ENCODE measurements around the gene ALK. TPM values are rescaled to one million over a fixed set of nuclear protein-coding genes. Genes with fewer than 3 reads are reported as not detected.
A peak's percentile ranks its signal among the peaks of the same experiment; 100 is the strongest.

ALK gene
- total RNA-seq, 1 donor from 2014 or later: under 0.01 TPM

DNA sequence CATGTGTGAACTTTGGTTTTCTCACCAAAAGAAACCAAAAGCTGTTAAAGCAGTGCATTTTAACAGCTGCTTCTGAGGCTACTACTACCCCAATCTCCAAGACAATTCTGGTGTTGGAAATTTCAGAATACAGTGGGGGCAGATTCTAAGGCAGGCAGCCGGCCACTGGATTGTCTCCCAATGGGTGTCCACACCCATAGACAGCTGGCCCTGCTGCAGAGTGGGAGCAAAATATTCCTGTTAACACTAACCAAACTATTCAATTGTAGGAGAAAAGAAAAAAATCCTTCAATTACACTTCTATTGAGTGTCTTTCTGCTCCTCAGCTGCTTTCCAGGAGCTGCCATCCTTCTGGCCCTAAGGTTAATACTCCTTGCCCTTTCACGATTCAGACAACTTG lies 223.7 kb downstream of the ALK start:
- no peak overlapping the region for H3K4me3 ChIP-seq (ENCODE audit: low read depth, low read length)
- TF ChIP-seq, protein P1, sequence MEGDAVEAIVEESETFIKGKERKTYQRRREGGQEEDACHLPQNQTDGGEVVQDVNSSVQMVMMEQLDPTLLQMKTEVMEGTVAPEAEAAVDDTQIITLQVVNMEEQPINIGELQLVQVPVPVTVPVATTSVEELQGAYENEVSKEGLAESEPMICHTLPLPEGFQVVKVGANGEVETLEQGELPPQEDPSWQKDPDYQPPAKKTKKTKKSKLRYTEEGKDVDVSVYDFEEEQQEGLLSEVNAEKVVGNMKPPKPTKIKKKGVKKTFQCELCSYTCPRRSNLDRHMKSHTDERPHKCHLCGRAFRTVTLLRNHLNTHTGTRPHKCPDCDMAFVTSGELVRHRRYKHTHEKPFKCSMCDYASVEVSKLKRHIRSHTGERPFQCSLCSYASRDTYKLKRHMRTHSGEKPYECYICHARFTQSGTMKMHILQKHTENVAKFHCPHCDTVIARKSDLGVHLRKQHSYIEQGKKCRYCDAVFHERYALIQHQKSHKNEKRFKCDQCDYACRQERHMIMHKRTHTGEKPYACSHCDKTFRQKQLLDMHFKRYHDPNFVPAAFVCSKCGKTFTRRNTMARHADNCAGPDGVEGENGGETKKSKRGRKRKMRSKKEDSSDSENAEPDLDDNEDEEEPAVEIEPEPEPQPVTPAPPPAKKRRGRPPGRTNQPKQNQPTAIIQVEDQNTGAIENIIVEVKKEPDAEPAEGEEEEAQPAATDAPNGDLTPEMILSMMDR (conservative IDR thresholded peaks at IDR 0.05; ENCODE audit: low read depth, low read length): no peak
- no peak for DNase-seq (ENCODE audit: low read depth)

DNA sequence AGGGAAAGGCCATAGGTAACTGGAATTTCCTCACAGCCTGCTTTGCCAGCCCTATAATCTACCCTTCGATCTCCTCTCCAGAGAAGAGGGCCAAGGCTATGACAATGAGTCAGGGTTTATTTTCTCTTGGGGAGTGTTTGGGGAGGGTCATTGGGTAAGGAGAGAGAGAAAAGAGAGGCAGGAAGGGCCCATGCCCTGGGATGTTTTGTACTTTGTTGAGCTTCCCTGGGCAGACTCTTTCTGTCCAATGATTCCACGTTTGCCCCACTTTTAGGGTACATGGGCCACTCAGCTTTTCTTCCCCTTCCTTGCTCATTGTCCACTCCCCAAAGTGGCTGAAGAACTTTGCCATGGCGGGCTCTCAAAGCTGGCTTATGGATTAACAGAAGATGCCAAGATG lies 224.2 kb downstream of the ALK start:
- no peak overlapping the region for H3K4me3 ChIP-seq (ENCODE audit: low read depth, low read length)
- TF ChIP-seq, protein P1 (conservative IDR thresholded peaks at IDR 0.05; ENCODE audit: low read depth, low read length): no peak
- DNase-seq (ENCODE audit: low read depth): no peak

DNA sequence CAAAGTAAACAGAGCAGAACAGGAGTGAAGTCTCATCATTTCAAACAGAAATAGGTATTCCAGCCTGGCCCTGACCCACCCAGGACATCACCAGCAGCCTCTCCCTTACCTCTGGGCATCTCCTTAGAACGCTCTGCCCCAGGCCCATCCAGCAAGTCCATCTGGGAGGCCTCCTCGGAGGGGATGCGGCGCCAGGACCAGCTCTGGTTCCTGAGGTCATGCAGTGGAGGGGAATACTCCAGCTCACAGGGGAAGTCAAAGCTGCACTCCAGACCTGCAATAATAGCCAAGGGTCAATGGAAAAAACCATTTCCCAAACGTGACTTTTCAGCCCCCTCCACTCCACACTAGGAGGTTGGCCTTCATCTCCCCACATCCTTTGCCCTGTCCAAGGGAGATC lies 226.6 kb downstream of the ALK start:
- DNase-seq (ENCODE audit: low read depth): no peak
- H3K4me3 ChIP-seq (ENCODE audit: low read depth, low read length): no peak overlapping the region
- TF ChIP-seq, protein P1 (conservative IDR thresholded peaks at IDR 0.05; ENCODE audit: low read depth, low read length): no peak

DNA sequence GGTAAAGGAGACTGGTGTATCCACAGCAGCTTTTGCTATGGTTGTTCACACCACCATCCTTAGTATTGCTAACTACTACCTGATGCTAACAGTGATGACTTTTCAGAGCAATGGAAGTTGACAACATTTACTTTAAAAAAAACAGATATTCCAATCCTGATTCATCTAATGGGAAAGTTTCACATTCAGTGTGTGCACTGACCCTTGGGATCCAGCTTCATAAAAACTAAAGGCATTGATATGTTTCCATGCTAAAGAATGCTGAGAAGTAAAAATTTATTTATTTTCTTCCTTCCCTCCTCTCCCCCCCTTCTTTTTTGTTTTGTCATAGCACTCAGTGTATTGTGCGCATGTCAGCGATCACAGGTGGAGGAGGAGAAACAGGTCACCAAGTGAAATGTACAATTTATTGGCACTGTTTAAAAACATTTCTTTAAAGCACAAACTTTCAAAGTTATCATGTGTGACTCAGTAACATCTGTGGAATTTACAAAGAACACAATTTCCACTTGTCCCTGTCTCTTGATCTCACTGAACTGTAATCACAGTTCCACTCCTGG lies 229.9 kb downstream of the ALK start:
- TF ChIP-seq, protein P1 (conservative IDR thresholded peaks at IDR 0.05; ENCODE audit: low read depth, low read length): no peak
- no peak overlapping the region for H3K4me3 ChIP-seq (ENCODE audit: low read depth, low read length)
- peak; percentile 53 for DNase-seq (ENCODE audit: low read depth)

DNA sequence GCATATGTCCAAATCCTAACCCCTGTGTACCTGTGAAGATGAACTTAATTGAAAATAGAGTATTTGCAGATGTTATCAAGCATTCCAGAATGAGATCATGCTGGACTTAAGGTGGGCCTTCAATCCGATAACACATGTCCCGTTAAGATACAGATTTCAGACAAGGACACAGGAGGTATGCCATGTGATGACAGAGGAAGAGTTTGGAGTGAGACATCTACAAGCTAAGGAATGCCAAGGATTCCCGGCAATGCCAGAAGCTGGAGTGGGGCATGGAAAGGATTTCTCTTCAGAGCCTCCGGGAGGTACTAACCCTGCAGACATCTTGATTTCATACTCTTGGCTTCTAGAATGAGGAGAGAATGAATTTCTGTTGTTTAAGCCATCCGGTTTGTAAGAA lies 231.7 kb downstream of the ALK start:
- H3K4me3 ChIP-seq (ENCODE audit: low read depth, low read length): no peak overlapping the region
- TF ChIP-seq, protein P1 (conservative IDR thresholded peaks at IDR 0.05; ENCODE audit: low read depth, low read length): no peak
- DNase-seq (ENCODE audit: low read depth): no peak

DNA sequence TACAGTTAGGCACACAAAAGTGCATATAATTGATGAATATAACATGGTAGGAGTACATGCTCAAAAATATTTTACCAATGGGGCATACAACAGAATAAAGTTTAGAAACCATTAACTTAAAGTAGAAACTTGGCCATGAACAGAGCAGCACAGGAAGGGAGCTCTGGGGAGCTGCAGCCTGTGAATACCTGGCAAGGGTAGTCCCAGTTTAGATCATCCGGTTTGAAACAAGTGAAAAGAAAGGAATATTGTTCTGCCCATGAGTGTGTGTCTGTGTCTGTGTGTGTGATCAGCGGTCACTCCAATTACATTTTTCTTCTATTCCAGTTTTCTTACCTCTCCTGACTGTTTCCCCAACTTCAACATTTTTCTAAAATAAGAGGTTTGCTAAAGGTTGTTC lies 233.0 kb downstream of the ALK start:
- no peak for DNase-seq (ENCODE audit: low read depth)
- TF ChIP-seq, protein P1 (conservative IDR thresholded peaks at IDR 0.05; ENCODE audit: low read depth, low read length): no peak
- H3K4me3 ChIP-seq (ENCODE audit: low read depth, low read length): no peak overlapping the region

DNA sequence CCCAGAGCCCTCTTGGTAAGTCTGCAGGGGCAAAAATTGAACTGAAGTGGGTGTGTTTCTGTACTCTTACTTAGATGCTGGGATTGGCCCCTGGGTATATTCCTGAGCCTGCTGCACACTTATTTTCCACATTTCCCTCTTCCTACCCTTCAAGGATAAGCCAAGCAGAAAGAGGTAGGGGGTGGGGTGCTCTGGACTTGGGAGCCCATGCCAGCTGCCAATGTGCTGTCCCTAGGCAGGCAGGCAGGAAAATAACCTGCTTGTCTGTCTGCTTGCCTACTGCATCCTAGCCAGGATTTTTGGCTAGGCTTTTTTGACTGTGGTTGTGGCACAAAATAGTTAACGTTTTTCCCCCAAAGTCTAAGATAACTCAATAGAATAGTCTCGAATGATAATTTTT lies 234.3 kb downstream of the ALK start:
- H3K4me3 ChIP-seq (ENCODE audit: low read depth, low read length): no peak overlapping the region
- DNase-seq (ENCODE audit: low read depth): no peak
- TF ChIP-seq, protein P1 (conservative IDR thresholded peaks at IDR 0.05; ENCODE audit: low read depth, low read length): no peak
